H9 (cell line): ENCODE results near the gene PLOD1. TPM values are rescaled to one million over a fixed set of nuclear protein-coding genes. Genes with fewer than 3 reads are reported as not detected.
"Not testable (repeated sequence)": the region's sequence is repeated elsewhere in the genome, so short reads cannot be mapped to it uniquely, and the experiment has no call there.

ENCODE experiments used
- DNase-seq: peaks from one replicate; pipeline ENCODE4 v3.0.0-alpha.2; 2017
- H2AFZ ChIP-seq: one replicate; pipeline ENCODE4 v1.6.1; 2013; ENCODE audit warnings: mild to moderate bottlenecking, low read length, control low read depth, moderate library complexity
- H2AK5ac ChIP-seq: 2 replicates; pipeline ENCODE4 v1.6.1; 2013; ENCODE audit warnings: low read length, control low read depth, mixed read lengths; ENCODE audit not compliant: insufficient read length
- H2BK120ac ChIP-seq: one replicate; pipeline ENCODE4 v1.6.1; 2013; ENCODE audit warnings: low read depth, mild to moderate bottlenecking, low read length, control low read depth, inconsistent platforms; ENCODE audit not compliant: poor library complexity, severe bottlenecking
- H2BK12ac ChIP-seq: 2 replicates; pipeline ENCODE4 v1.6.1; 2013; ENCODE audit warnings: low read length, control low read depth, mixed read lengths, low read depth; ENCODE audit not compliant: insufficient read length
- H2BK15ac ChIP-seq: 2 replicates; pipeline ENCODE4 v1.6.1; 2013; ENCODE audit warnings: low read depth, low read length, control low read depth
- H2BK20ac ChIP-seq: one replicate; pipeline ENCODE4 v1.6.1; 2013; ENCODE audit warnings: low read depth, mild to moderate bottlenecking, low read length, control low read depth, inconsistent platforms; ENCODE audit not compliant: poor library complexity, severe bottlenecking
- H2BK5ac ChIP-seq: 2 replicates; pipeline ENCODE4 v1.6.1; 2013; ENCODE audit warnings: low read length, control low read depth, mixed read lengths; ENCODE audit not compliant: insufficient read length
- H3K14ac ChIP-seq: 2 replicates; pipeline ENCODE4 v1.6.1; 2013; ENCODE audit warnings: low read length, control low read depth; ENCODE audit not compliant: insufficient read depth
- H3K18ac ChIP-seq: 2 replicates; pipeline ENCODE4 v1.6.1; 2013; ENCODE audit warnings: low read depth, mild to moderate bottlenecking, mixed read lengths, low read length, control low read depth; ENCODE audit not compliant: insufficient read length
- H3K23ac ChIP-seq: 2 replicates; pipeline ENCODE4 v1.6.1; 2013; ENCODE audit warnings: low read length, control low read depth, mixed read lengths, low read depth; ENCODE audit not compliant: insufficient read length
- H3K23me2 ChIP-seq: 2 replicates; pipeline ENCODE4 v1.6.1; 2013; ENCODE audit warnings: low read depth, mild to moderate bottlenecking, mixed read lengths, low read length, control low read depth; ENCODE audit not compliant: insufficient read length, poor library complexity, severe bottlenecking
- H3K27ac ChIP-seq: 2 replicates; pipeline ENCODE4 v1.5.1; 2013; ENCODE audit warnings: low read length, control low read depth, mixed read lengths, low read depth; ENCODE audit not compliant: insufficient read length
- H3K27me3 ChIP-seq: 2 replicates; pipeline ENCODE4 v1.6.1; 2013; ENCODE audit warnings: low read length, control low read depth, inconsistent platforms; ENCODE audit not compliant: insufficient read depth
- H3K4ac ChIP-seq: 2 replicates; pipeline ENCODE4 v1.6.1; 2013; ENCODE audit warnings: low read depth, mild to moderate bottlenecking, control low read depth, inconsistent platforms, low read length, moderate library complexity
- H3K4me1 ChIP-seq: 2 replicates; pipeline ENCODE4 v1.6.1; 2013; ENCODE audit warnings: low read length, control low read depth, inconsistent platforms; ENCODE audit not compliant: insufficient read depth
- H3K4me2 ChIP-seq: 2 replicates; pipeline ENCODE4 v1.6.1; 2013; ENCODE audit warnings: low read length, control low read depth, mixed read lengths; ENCODE audit not compliant: insufficient read length, insufficient read depth
- H3K56ac ChIP-seq: 2 replicates; pipeline ENCODE4 v1.6.1; 2013; ENCODE audit warnings: low read depth, mild to moderate bottlenecking, mixed read lengths, low read length, control low read depth; ENCODE audit not compliant: insufficient read length
- H3K79me1 ChIP-seq: 2 replicates; pipeline ENCODE4 v1.6.1; 2013; ENCODE audit warnings: low read depth, mild to moderate bottlenecking, moderate library complexity, low read length, control low read depth, inconsistent platforms; ENCODE audit not compliant: insufficient read depth, poor library complexity, severe bottlenecking
- H3K79me2 ChIP-seq: 2 replicates; pipeline ENCODE4 v1.6.1; 2013; ENCODE audit warnings: low read length, control low read depth, inconsistent platforms; ENCODE audit not compliant: insufficient read depth
- H3K9ac ChIP-seq: 2 replicates; pipeline ENCODE4 v1.6.1; 2013; ENCODE audit warnings: low read length, control low read depth, mixed read lengths; ENCODE audit not compliant: insufficient read length; ENCODE audit errors: extremely low read depth
- H3K9me3 ChIP-seq: one replicate; pipeline ENCODE4 v1.6.1; 2013; ENCODE audit warnings: low read depth, low read length, inconsistent platforms; ENCODE audit not compliant: control insufficient read depth
- H3T11ph ChIP-seq: one replicate; pipeline ENCODE4 v1.6.1; 2013; ENCODE audit warnings: mild to moderate bottlenecking, low read length, control low read depth, inconsistent platforms
- H4K20me1 ChIP-seq: one replicate; pipeline ENCODE4 v1.6.1; 2013; ENCODE audit not compliant: control insufficient read depth, insufficient read length, insufficient read depth
- H4K5ac ChIP-seq: 2 replicates; pipeline ENCODE4 v1.6.1; 2013; ENCODE audit warnings: low read depth, mild to moderate bottlenecking, mixed read lengths, low read length, control low read depth; ENCODE audit not compliant: insufficient read length
- H4K8ac ChIP-seq: replicated peaks from 2 replicates; pipeline ENCODE4 v1.6.1; 2013; ENCODE audit warnings: low read length, control low read depth, mixed read lengths, low read depth; ENCODE audit not compliant: insufficient read length
- H4K91ac ChIP-seq: 2 replicates; pipeline ENCODE4 v1.6.1; 2013; ENCODE audit warnings: low read depth, mild to moderate bottlenecking, moderate library complexity, mixed read lengths, low read length, control low read depth; ENCODE audit not compliant: insufficient read length
- H3K27ac Mint-ChIP-seq, 3 experiments: 2 replicates in 2 of 3; 3 replicates in 1 of 3; pipeline ENCODE4 v1.8.0; 2020 to 2021; ENCODE audit warnings: mixed read lengths in 3 of 3, mild to moderate bottlenecking in 1 of 3, moderate library complexity in 1 of 3
- H3K27me3 Mint-ChIP-seq: 2 replicates; pipeline ENCODE4 v1.8.0; 2021; ENCODE audit warnings: low read depth, mild to moderate bottlenecking, moderate library complexity, mixed read lengths
- H3K36me3 Mint-ChIP-seq, 3 experiments: 2 replicates in 2 of 3; 3 replicates in 1 of 3; pipeline ENCODE4 v1.8.0; 2020 to 2021; ENCODE audit warnings: low read depth in 3 of 3, mixed read lengths in 3 of 3; ENCODE audit not compliant: insufficient read depth in 1 of 3
- H3K4me1 Mint-ChIP-seq, 2 experiments: 2 replicates each; pipeline ENCODE4 v1.8.0; 2020; ENCODE audit warnings: mixed read lengths in 2 of 2
- H3K4me3 Mint-ChIP-seq, 2 experiments: 2 replicates in 1 of 2; 3 replicates in 1 of 2; pipeline ENCODE4 v1.8.0; 2020 to 2021; ENCODE audit warnings: mild to moderate bottlenecking in 2 of 2, mixed read lengths in 2 of 2, moderate library complexity in 1 of 2
- H3K9me3 Mint-ChIP-seq, 2 experiments: 2 replicates in 1 of 2; 3 replicates in 1 of 2; pipeline ENCODE4 v1.8.0; 2020; ENCODE audit warnings: mild to moderate bottlenecking in 2 of 2, mixed read lengths in 2 of 2, moderate library complexity in 1 of 2
- WGBS: extraction: QIAGEN DNeasy Blood & Tissue Kit; methylation state at CpG from one replicate; pipeline ENCODE4 v1.1.7; 2013; ENCODE audit warnings: missing lambda C conversion rate, low lambda C conversion rate, mixed read lengths; ENCODE audit not compliant: insufficient read length; ENCODE audit errors: extremely low coverage; 5-methylcytosine and 5-hydroxymethylcytosine counted together
- total RNA-seq: library from RNA; stranded (reverse); gene quantifications from 2 replicates; pipeline ENCODE4 v1.2.1, GENCODE V29; 2021
- TF ChIP-seq, protein P1 (sequence below): fragments of 200-600 bp; sonication (generic); conservative IDR thresholded peaks from 3 replicates; pipeline ENCODE4 v1.8.0; 2021; ENCODE audit warnings: antibody characterized with exemption, mild to moderate bottlenecking

PLOD1 gene
- total RNA-seq, 1 experiment from 2014 or later: 57.0 TPM

- H3K23me2 ChIP-seq: no peaks in the 10 kb centered on the region
- no peak overlapping the region for H4K5ac ChIP-seq
- no peaks in the 10 kb centered on the region for H3K27me3 ChIP-seq
- H3K36me3 Mint-ChIP-seq: peaks cover 80 to 98% (median 96%) of the 10 kb centered on the region in 3 experiments
- no peak overlapping the region for H2BK12ac ChIP-seq
- no peak overlapping the region for H3K4ac ChIP-seq
- no peak overlapping the region for H2BK15ac ChIP-seq
- H3K4me1 ChIP-seq: no peaks in the 10 kb centered on the region
- H3K9me3 Mint-ChIP-seq: peaks cover 6 to 13% of the 10 kb centered on the region in 2 experiments; a peak in 3 of 5 replicates
- H2AK5ac ChIP-seq: no peak overlapping the region
- H3K9me3 ChIP-seq: no peaks in the 10 kb centered on the region
- no peak overlapping the region for H4K8ac ChIP-seq
- no peak overlapping the region for H3K9ac ChIP-seq
- no peak overlapping the region for H3K4me3 Mint-ChIP-seq
- no peak overlapping the region for H2BK5ac ChIP-seq
- no peak for DNase-seq
- no peak overlapping the region for H3K4me2 ChIP-seq
- WGBS: no CpG with 5 or more reads among the region's 6 CpGs
- no peak overlapping the region for H3T11ph ChIP-seq
- TF ChIP-seq, protein P1, sequence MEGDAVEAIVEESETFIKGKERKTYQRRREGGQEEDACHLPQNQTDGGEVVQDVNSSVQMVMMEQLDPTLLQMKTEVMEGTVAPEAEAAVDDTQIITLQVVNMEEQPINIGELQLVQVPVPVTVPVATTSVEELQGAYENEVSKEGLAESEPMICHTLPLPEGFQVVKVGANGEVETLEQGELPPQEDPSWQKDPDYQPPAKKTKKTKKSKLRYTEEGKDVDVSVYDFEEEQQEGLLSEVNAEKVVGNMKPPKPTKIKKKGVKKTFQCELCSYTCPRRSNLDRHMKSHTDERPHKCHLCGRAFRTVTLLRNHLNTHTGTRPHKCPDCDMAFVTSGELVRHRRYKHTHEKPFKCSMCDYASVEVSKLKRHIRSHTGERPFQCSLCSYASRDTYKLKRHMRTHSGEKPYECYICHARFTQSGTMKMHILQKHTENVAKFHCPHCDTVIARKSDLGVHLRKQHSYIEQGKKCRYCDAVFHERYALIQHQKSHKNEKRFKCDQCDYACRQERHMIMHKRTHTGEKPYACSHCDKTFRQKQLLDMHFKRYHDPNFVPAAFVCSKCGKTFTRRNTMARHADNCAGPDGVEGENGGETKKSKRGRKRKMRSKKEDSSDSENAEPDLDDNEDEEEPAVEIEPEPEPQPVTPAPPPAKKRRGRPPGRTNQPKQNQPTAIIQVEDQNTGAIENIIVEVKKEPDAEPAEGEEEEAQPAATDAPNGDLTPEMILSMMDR: no peak
- H3K79me1 ChIP-seq: no peaks in the 10 kb centered on the region
- no peak overlapping the region for H3K27ac Mint-ChIP-seq
- H3K14ac ChIP-seq: no peak overlapping the region
- H2BK20ac ChIP-seq: no peak overlapping the region
- no peaks in the 10 kb centered on the region for H3K4me1 Mint-ChIP-seq
- no peak overlapping the region for H3K18ac ChIP-seq
- no peak overlapping the region for H4K91ac ChIP-seq
- no peak overlapping the region for H3K27ac ChIP-seq
- H2AFZ ChIP-seq: no peak overlapping the region
- no peaks in the 10 kb centered on the region for H3K79me2 ChIP-seq
- no peaks in the 10 kb centered on the region for H3K27me3 Mint-ChIP-seq
- no peaks in the 10 kb centered on the region for H4K20me1 ChIP-seq
- no peak overlapping the region for H2BK120ac ChIP-seq
- no peak overlapping the region for H3K23ac ChIP-seq
- no peak overlapping the region for H3K56ac ChIP-seq
Observed at GRCh38 chr1:12007204-12007603, 72.7 kb downstream of the PLOD1 start.

- not testable (repeated sequence) for H3K56ac ChIP-seq, H3K27me3 Mint-ChIP-seq, H3K9ac ChIP-seq, H2BK12ac ChIP-seq, H3K4me3 Mint-ChIP-seq, H3K4me2 ChIP-seq, H2BK120ac ChIP-seq, H3K27ac Mint-ChIP-seq, H3T11ph ChIP-seq, H3K23ac ChIP-seq, DNase-seq, H3K18ac ChIP-seq, H4K5ac ChIP-seq, H4K8ac ChIP-seq, H3K14ac ChIP-seq, H2AK5ac ChIP-seq, H3K4me1 ChIP-seq, H3K27ac ChIP-seq, H2AFZ ChIP-seq, H3K23me2 ChIP-seq, H3K79me2 ChIP-seq, H3K9me3 ChIP-seq, H2BK15ac ChIP-seq, H3K79me1 ChIP-seq, H4K91ac ChIP-seq, H3K4ac ChIP-seq, H2BK5ac ChIP-seq, H3K27me3 ChIP-seq, H2BK20ac ChIP-seq, H4K20me1 ChIP-seq, H3K4me1 Mint-ChIP-seq
- H3K9me3 Mint-ChIP-seq: peaks cover 6 to 13% of the 10 kb centered on the region in 2 experiments; a peak in 3 of 5 replicates
- peaks cover 69 to 96% (median 95%) of the 10 kb centered on the region in 3 experiments for H3K36me3 Mint-ChIP-seq
- WGBS: no CpG with 5 or more reads among the region's 33 CpGs
Observed at GRCh38 chr1:12008355-12008754, 73.8 kb downstream of the PLOD1 start.
